A673 (cell line): Measurements from ENCODE around the gene RGS8.

Source experiments
- CTCF ChIP-seq: fragments of 300-800, 200-600 bp; sonication (generic); conservative IDR thresholded peaks from 2 replicates; pipeline ENCODE4 v1.5.1; 2017; ENCODE audit warnings: low read depth, mild to moderate bottlenecking, antibody characterized with exemption, low read length, moderate library complexity, mixed read lengths
- EZH2 ChIP-seq: fragments of 200-600 bp; sonication (generic); IDR thresholded peaks from 2 replicates; pipeline ENCODE4 v1.6.1; 2017; ENCODE audit warnings: borderline replicate concordance, low read depth, mild to moderate bottlenecking, mixed read lengths, antibody characterized with exemption, low read length; ENCODE audit not compliant: poor library complexity, severe bottlenecking

GRCh38 chr1:182682406-182682805 is 2.0 kb downstream of the RGS8 start:
- TF ChIP-seq CTCF (no peak), EZH2 (no peak)
